ENCODE results near the gene OMP.

The OMP gene

GRCh38 chr11:77107950-77108349 lies 5.3 kb downstream of the OMP start:
- DNase-seq, result peak; percentile 64

- no peak for DNase-seq
Observed at GRCh38 chr11:77108436-77108835, 5.8 kb downstream of the OMP start.

GRCh38 chr11:77109236-77110019 lies 6.8 kb downstream of the OMP start:
- no peak for DNase-seq

- DNase-seq, result no peak
Observed at GRCh38 chr11:77110836-77111235, 8.2 kb downstream of the OMP start.

- no peak for DNase-seq
Observed at GRCh38 chr11:77111277-77111676, 8.6 kb downstream of the OMP start.

GRCh38 chr11:77111946-77112345 lies 9.3 kb downstream of the OMP start:
- no peak for DNase-seq

GRCh38 chr11:77112641-77113381 lies 10.2 kb downstream of the OMP start:
- DNase-seq, result no peak

- no peak for DNase-seq
Observed at GRCh38 chr11:77113382-77114088, 10.9 kb downstream of the OMP start.

- no peak for DNase-seq
Observed at GRCh38 chr11:77114089-77114463, 11.4 kb downstream of the OMP start.

- DNase-seq, result no peak
Observed at GRCh38 chr11:77115181-77115611, 12.6 kb downstream of the OMP start.

GRCh38 chr11:77115956-77116355 lies 13.3 kb downstream of the OMP start:
- DNase-seq, result no peak

GRCh38 chr11:77117492-77117891 lies 14.9 kb downstream of the OMP start:
- DNase-seq, result no peak

- no peak for DNase-seq
Observed at GRCh38 chr11:77118086-77118485, 15.4 kb downstream of the OMP start.

- no peak for DNase-seq
Observed at GRCh38 chr11:77118971-77119370, 16.3 kb downstream of the OMP start.

- DNase-seq, result no peak
Observed at GRCh38 chr11:77119531-77119936, 16.9 kb downstream of the OMP start.

- no peak for DNase-seq
Observed at GRCh38 chr11:77120571-77120970, 17.9 kb downstream of the OMP start.

- no peak for DNase-seq
Observed at GRCh38 chr11:77121096-77121640, 18.5 kb downstream of the OMP start.

GRCh38 chr11:77121876-77122575 lies 19.4 kb downstream of the OMP start:
- DNase-seq, result no peak

GRCh38 chr11:77122576-77123212 lies 20.1 kb downstream of the OMP start:
- DNase-seq, result no peak

- no peak for DNase-seq
Observed at GRCh38 chr11:77123591-77123990, 21.0 kb downstream of the OMP start.

GRCh38 chr11:77124041-77124440 lies 21.4 kb downstream of the OMP start:
- no peak for DNase-seq

GRCh38 chr11:77124488-77124887 lies 21.8 kb downstream of the OMP start:
- no peak for DNase-seq
